ENCODE measurements around the gene MPHOSPH6.

DNA sequence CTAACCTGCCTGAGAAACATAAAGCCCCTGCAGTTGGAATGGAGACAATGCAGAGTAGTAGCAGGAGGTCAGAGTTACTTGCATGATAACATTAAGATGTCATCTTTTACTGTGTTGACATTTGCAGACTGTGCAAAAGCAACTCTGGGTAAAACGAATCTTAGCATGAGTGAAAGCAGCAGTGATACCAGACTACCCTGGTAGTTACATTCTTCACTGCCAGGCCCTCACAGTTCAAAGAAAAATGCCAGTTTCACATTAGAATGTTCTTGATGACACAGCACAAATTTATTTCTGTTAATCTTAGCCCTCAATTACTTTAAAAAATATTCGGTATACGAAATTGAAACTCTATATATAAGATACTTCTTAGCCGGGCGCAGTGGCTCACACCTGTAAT is 12.2 kb downstream of the MPHOSPH6 start:
- TF ChIP-seq, protein P1, sequence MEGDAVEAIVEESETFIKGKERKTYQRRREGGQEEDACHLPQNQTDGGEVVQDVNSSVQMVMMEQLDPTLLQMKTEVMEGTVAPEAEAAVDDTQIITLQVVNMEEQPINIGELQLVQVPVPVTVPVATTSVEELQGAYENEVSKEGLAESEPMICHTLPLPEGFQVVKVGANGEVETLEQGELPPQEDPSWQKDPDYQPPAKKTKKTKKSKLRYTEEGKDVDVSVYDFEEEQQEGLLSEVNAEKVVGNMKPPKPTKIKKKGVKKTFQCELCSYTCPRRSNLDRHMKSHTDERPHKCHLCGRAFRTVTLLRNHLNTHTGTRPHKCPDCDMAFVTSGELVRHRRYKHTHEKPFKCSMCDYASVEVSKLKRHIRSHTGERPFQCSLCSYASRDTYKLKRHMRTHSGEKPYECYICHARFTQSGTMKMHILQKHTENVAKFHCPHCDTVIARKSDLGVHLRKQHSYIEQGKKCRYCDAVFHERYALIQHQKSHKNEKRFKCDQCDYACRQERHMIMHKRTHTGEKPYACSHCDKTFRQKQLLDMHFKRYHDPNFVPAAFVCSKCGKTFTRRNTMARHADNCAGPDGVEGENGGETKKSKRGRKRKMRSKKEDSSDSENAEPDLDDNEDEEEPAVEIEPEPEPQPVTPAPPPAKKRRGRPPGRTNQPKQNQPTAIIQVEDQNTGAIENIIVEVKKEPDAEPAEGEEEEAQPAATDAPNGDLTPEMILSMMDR (IDR thresholded peaks at IDR 0.05; ENCODE audit: borderline replicate concordance, extremely low read depth, low read length, poor library complexity, severe bottlenecking), result no peak
- no peak for TF ChIP-seq EZH2 (IDR thresholded peaks at IDR 0.05; ENCODE audit: borderline replicate concordance, low read depth, low read length, severe bottlenecking)
